HG03066 (cell line): ENCODE measurements around the gene SHISA3.

Experiments used
- ATAC-seq: cut with Tn5 transposase; IDR thresholded peaks from one replicate; pipeline ENCODE4 v1.9.1; 2021; ENCODE audit warnings: low read depth; ENCODE audit not compliant: unreplicated experiment

SHISA3 gene

DNA sequence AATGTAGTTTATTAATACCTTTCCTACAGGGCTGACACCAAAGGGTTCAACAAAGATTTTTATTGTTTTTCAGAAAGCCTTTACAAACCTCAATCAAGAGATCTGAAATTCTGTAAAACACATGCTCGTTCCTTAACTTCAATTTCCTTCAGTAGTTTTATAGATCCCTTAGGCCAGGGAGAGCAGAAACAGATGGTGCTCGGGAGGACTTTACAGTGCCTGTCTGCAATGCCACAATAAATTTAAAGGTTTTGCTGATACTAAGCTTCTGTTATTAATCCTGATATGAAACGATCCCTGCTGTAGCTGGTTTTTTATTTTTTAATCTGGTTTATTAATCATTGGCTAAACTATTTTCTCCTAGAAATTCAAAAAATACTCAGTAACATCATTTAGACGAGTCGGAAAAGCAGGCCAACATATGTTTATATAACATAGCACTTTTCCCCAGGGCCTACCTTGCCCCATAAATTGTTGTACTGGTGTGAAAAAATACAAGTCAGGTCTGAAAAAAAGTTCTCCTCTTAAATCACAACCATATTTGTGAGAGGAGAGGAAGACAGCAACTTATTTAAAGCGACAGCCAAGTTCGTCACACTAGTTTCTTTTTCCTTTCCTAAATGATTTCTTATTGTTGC lies 39.8 kb downstream of the SHISA3 start:
- no peak for ATAC-seq

DNA sequence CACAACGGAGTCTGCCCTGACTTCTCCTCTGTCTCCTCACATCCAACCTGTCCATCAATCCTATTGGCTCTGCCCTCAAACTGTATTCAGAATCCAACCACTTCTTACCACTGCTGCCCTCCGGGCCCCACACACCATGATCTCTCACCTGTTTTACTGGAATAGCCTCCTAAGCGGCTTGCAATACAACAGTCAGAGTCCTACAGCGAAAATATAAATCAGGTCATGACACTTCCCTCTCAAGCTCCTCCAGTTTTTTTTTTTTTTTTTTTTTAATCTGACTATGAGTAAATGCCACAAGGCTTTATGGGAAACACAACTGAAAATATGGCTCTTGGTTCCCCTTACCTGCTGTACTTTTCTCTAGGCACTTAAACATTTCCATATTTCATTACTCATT lies 42.8 kb downstream of the SHISA3 start:
- ATAC-seq: no peak

DNA sequence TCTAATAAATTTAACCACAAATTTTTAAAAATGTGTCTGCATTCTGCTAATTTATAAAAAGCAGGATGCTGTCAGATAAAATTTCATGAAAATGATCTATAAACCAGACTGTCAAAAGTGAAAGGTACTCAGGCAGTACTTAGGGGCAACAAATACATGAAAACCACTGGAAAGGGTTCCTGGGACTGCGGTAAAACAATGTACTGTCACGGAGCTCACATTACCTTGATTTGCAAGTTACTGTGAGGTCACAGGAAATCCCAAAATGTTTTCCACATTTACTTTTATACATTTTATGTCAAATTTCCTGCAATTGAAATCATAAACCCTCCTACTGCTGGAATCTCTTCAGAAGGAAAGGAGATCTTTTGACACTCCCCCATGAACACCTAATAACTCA lies 45.3 kb downstream of the SHISA3 start:
- no peak for ATAC-seq

DNA sequence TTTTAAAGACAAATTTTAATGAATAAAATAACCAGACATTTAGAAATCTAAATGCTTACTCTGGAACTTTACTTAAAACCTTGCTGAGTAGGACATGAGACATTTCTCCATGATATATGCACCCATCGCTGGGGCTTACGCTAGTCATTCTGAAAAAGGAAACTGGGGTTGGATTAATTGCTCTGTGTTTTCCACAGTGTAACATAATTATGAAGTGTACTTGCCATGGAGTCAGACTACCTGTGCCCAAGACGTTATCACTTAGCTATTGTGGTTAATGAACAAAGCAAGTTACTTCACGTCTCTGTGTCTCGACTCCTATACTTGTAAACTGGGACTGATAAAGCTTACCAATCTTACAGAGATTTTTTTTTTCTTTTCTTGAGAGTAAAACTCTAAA lies 47.8 kb downstream of the SHISA3 start:
- ATAC-seq: no peak

DNA sequence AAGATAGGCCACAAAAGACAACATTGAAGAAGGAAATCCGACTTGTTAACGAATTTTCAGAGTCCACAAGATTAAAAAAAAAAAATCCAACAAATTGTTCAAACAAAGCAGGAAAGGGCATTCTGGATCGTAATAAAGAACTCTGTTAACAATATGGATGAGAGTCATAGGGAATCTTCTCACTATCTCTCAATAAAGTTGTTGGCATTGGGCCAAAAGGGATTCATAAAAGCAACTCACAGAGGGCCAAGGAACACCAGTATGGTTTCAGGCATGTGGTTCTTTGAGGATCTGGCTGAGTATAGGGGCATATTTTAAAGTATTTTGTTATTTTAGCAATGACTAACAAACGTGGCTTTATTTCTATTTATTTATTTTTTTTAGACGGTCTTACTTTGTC lies 49.5 kb downstream of the SHISA3 start:
- no peak for ATAC-seq
